GM13976 (cell line): ENCODE results near the gene SASH1.
"Not testable (repeated sequence)": the region's sequence is repeated elsewhere in the genome, so short reads cannot be mapped to it uniquely, and the experiment has no call there.

Experiments used
- DNase-seq: peaks from one replicate; pipeline ENCODE4 v3.0.0; 2012; ENCODE audit warnings: low spot score
- CTCF ChIP-seq: IDR thresholded peaks from 2 replicates; pipeline ENCODE4 v1.5.1; 2012; ENCODE audit warnings: borderline replicate concordance, mild to moderate bottlenecking; ENCODE audit not compliant: insufficient read depth; ENCODE audit errors: extremely low read depth, missing control alignments, control extremely low read depth
- in situ Hi-C: fragments of 300-500 bp; cut with MboI; formaldehyde crosslinking; loops from one replicate; pipeline ENCODE4 v1.12.0; 2022; ENCODE audit warnings: low sequenced_read_pairs, mixed read lengths, inconsistent platforms; ENCODE audit not compliant: unreplicated experiment

Gene SASH1

GRCh38 chr6:148383658-148384368, 41.2 kb downstream of the SASH1 start:
- in situ Hi-C loops, result no loop called here
- no peak for DNase-seq
- TF ChIP-seq CTCF, result no peak

GRCh38 chr6:148385379-148385778, 42.7 kb downstream of the SASH1 start:
- in situ Hi-C loops, result no loop called here
- DNase-seq, result no peak
- TF ChIP-seq CTCF, result no peak

- in situ Hi-C loops, result no loop called here
- TF ChIP-seq CTCF, result no peak
- DNase-seq, result no peak
These were observed 45.9 kb downstream of the SASH1 start for GRCh38 chr6:148388521-148388920.

- in situ Hi-C loops, result no loop called here
- TF ChIP-seq CTCF, result no peak
- no peak for DNase-seq
These were observed 46.4 kb downstream of the SASH1 start for GRCh38 chr6:148389086-148389485.

GRCh38 chr6:148389917-148390316, 47.3 kb downstream of the SASH1 start:
- in situ Hi-C loops, result no loop called here
- DNase-seq, result no peak
- TF ChIP-seq CTCF, result no peak

- in situ Hi-C loops, DNase-seq: not testable (repeated sequence)
These were observed 49.5 kb downstream of the SASH1 start for GRCh38 chr6:148392127-148392526.

- no peak for TF ChIP-seq CTCF
- in situ Hi-C loops, result no loop called here
- no peak for DNase-seq
These were observed 50.0 kb downstream of the SASH1 start for GRCh38 chr6:148392671-148393070.
